Fibroblast of lung (primary cell): ENCODE results near the gene YAF2. TPM values are rescaled to one million over a fixed set of nuclear protein-coding genes. Genes with fewer than 3 reads are reported as not detected.

Source experiments
- DNase-seq, 2 donors: peaks; one replicate each; pipeline versions ENCODE4 v3.0.0 to v3.0.0-alpha.2; 2010; ENCODE audit warnings: low read depth in 2 of 2
- H2AFZ ChIP-seq: 2 replicates; pipeline ENCODE4 v1.5.1; 2012; ENCODE audit warnings: low read length, control low read depth, inconsistent platforms
- H3K27ac ChIP-seq: 2 replicates; pipeline ENCODE4 v1.5.1; 2011; ENCODE audit warnings: low read length, control low read depth; ENCODE audit not compliant: insufficient read depth
- H3K27me3 ChIP-seq: 2 replicates; pipeline ENCODE4 v1.5.1; 2011; ENCODE audit warnings: mild to moderate bottlenecking, low read length; ENCODE audit not compliant: control insufficient read depth, insufficient read depth
- H3K36me3 ChIP-seq: 2 replicates; pipeline ENCODE4 v1.5.1; 2011; ENCODE audit warnings: low read length; ENCODE audit not compliant: control insufficient read depth, insufficient read depth
- H3K4me1 ChIP-seq: 2 replicates; pipeline ENCODE4 v1.5.1; 2011; ENCODE audit warnings: low read length; ENCODE audit not compliant: control insufficient read depth, insufficient read depth; ENCODE audit errors: extremely low read depth
- H3K4me2 ChIP-seq: 2 replicates; pipeline ENCODE4 v1.5.1; 2011; ENCODE audit warnings: low read length, control low read depth; ENCODE audit not compliant: insufficient read depth; ENCODE audit errors: extremely low read depth
- H3K4me3 ChIP-seq, 4 experiments: fragments of 200-600 bp in 1 of 4; sonication (generic) in 1 of 4; replicated peaks in 1 of 4; 2 replicates each; pipeline ENCODE4 v1.5.1; 2011 to 2016; ENCODE audit warnings: low read length in 4 of 4, low read depth in 3 of 4, mild to moderate bottlenecking in 3 of 4, control low read depth in 2 of 4, inconsistent platforms in 1 of 4, mixed read lengths in 1 of 4; ENCODE audit not compliant: insufficient read depth in 1 of 4; ENCODE audit errors: control extremely low read depth in 1 of 4
- H3K79me2 ChIP-seq: 2 replicates; pipeline ENCODE4 v1.5.1; 2012; ENCODE audit warnings: mild to moderate bottlenecking, low read length, inconsistent platforms; ENCODE audit not compliant: control insufficient read depth, insufficient read depth
- H3K9ac ChIP-seq: 2 replicates; pipeline ENCODE4 v1.5.1; 2011; ENCODE audit warnings: mild to moderate bottlenecking, low read length, control low read depth; ENCODE audit not compliant: insufficient read depth
- H3K9me3 ChIP-seq: 2 replicates; pipeline ENCODE4 v1.5.1; 2012; ENCODE audit warnings: low read depth, low read length; ENCODE audit not compliant: control insufficient read depth, insufficient read depth
- H4K20me1 ChIP-seq: 2 replicates; pipeline ENCODE4 v1.5.1; 2011; ENCODE audit warnings: low read length; ENCODE audit not compliant: control insufficient read depth, insufficient read depth; ENCODE audit errors: extremely low read depth
- CTCF ChIP-seq, 2 donors: IDR thresholded peaks in 1 of 2; conservative IDR thresholded peaks in 1 of 2; 1 replicate in 1 of 2; 2 replicates in 1 of 2; pipeline ENCODE4 v1.5.1; 2011 to 2012; ENCODE audit warnings: low read length in 2 of 2, control low read depth in 1 of 2, inconsistent platforms in 1 of 2, low read depth in 1 of 2, mild to moderate bottlenecking in 1 of 2
- EZH2 ChIP-seq: IDR thresholded peaks from 2 replicates; pipeline ENCODE4 v1.5.1; 2012; ENCODE audit warnings: low read length, control low read depth, mild to moderate bottlenecking; ENCODE audit errors: missing control alignments
- polyA plus RNA-seq, 2 donors: library from polyadenylated mRNA; depleted of rRNA in 1 of 2; stranded (reverse) in 1 of 2; unstranded in 1 of 2; fragments of >200 nt; gene quantifications; 2 replicates each; pipeline ENCODE4 v1.2.1, GENCODE V29; 2011 to 2012; ENCODE audit warnings: missing spikeins in 1 of 2
- total RNA-seq: library from RNA; depleted of rRNA; stranded (reverse); fragments of >200 nt; gene quantifications from 2 replicates; pipeline ENCODE4 v1.2.1, GENCODE V29; 2014

The YAF2 gene
- total and polyA plus RNA-seq, 2 donors (not counting 1 experiment from before 2014, with no cell fraction given) = 18.0 to 25.2 TPM

DNA sequence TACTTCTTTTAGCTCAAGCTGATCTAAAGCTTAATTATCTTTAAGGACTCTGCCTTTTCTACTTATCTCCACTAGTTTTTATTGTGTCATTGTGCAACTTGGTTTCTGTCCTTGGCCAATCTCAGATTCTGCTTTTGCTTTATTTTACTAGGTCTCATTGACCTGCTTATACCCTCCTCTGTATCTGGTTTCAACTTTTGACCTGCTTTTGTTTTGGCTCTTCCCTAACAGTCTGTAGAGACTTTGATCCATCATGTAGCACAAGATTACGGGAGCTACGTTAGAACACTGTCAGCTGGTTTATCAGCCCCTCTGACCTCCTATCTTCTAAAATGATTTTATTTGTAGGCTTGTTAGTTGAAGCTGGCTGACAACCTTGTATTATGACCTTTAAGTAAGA, 44.2 kb upstream of the YAF2 start:
- Histone ChIP-seq H3K27me3 (no peaks in the 10 kb centered on the region), H3K4me1 (no peaks in the 10 kb centered on the region), H2AFZ (no peak overlapping the region), H3K9me3 (no peaks in the 10 kb centered on the region), H3K4me2 (no peak overlapping the region), H3K9ac (no peak overlapping the region), H3K79me2 (no peaks in the 10 kb centered on the region), H3K27ac (no peak overlapping the region), H3K4me3 (no peak overlapping the region), H3K36me3 (no peaks in the 10 kb centered on the region), H4K20me1 (no peaks in the 10 kb centered on the region)
- TF ChIP-seq CTCF (conservative IDR thresholded peaks at IDR 0.05 in 1 of 2, IDR thresholded peaks at IDR 0.05 in 1 of 2; ENCODE audit: low read depth in 1 of 2, low read length in 2 of 2) (no peak), EZH2 (no peak)
- DNase-seq = no peak

- H3K4me3 ChIP-seq = no peak overlapping the region
- H3K27me3 ChIP-seq = no peaks in the 10 kb centered on the region
- H4K20me1 ChIP-seq = no peaks in the 10 kb centered on the region
- H3K4me1 ChIP-seq = no peaks in the 10 kb centered on the region
- no peaks in the 10 kb centered on the region for H3K36me3 ChIP-seq
- no peak for TF ChIP-seq EZH2
- TF ChIP-seq CTCF (conservative IDR thresholded peaks at IDR 0.05 in 1 of 2, IDR thresholded peaks at IDR 0.05 in 1 of 2; ENCODE audit: low read depth in 1 of 2, low read length in 2 of 2) = no peak
- no peak overlapping the region for H3K4me2 ChIP-seq
- no peak overlapping the region for H3K9ac ChIP-seq
- no peak for DNase-seq
- no peak overlapping the region for H2AFZ ChIP-seq
- no peaks in the 10 kb centered on the region for H3K79me2 ChIP-seq
- H3K9me3 ChIP-seq = no peaks in the 10 kb centered on the region
- H3K27ac ChIP-seq = no peak overlapping the region
Observed at GRCh38 chr12:42281844-42282243, 43.8 kb upstream of the YAF2 start.

DNA sequence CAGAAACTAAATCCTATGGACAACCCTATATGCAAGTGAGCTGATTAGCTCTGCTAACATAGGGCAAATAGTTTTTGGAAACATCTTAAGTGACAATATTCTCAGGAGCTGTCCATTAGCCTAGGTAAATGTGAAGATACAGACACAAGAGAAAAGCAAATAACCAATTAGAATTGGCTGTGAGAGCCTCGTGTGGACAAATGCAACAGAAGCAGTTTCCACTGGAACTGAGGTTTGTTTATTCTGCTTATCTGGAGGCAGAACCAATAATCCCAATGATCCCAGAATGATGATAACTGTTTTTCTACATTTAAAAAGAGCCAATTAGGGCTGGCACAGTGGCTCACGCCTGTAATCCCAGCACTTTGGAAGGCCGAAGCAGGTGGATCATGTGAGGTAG, 43.2 kb upstream of the YAF2 start:
- Histone ChIP-seq H3K27me3 (no peaks in the 10 kb centered on the region), H2AFZ (no peak overlapping the region), H4K20me1 (no peaks in the 10 kb centered on the region), H3K27ac (no peak overlapping the region), H3K79me2 (no peaks in the 10 kb centered on the region), H3K4me3 (no peak overlapping the region), H3K9me3 (no peaks in the 10 kb centered on the region), H3K9ac (no peak overlapping the region), H3K36me3 (no peaks in the 10 kb centered on the region), H3K4me1 (no peaks in the 10 kb centered on the region), H3K4me2 (no peak overlapping the region)
- TF ChIP-seq CTCF (conservative IDR thresholded peaks at IDR 0.05 in 1 of 2, IDR thresholded peaks at IDR 0.05 in 1 of 2; ENCODE audit: low read depth in 1 of 2, low read length in 2 of 2) = no peak
- no peak for TF ChIP-seq EZH2
- no peak for DNase-seq
